DMS53 treated with DMSO at 0.1 percent for 48 hours (cell line): ENCODE data around the gene LRFN5.
"Not testable (repeated sequence)": the region's sequence is repeated elsewhere in the genome, so short reads cannot be mapped to it uniquely, and the experiment has no call there.

Source experiments
- DNase-seq: peaks from one replicate; lab custom pipeline; 2025; ENCODE audit not compliant: unreplicated experiment; lab: John Stamatoyannopoulos, UW

Gene LRFN5

GRCh38 chr14:41636492-41637392 is 30.1 kb downstream of the LRFN5 start:
- peak; percentile 13 for DNase-seq

- DNase-seq: no peak
These were observed 35.0 kb downstream of the LRFN5 start for GRCh38 chr14:41641690-41642089.

- DNase-seq: no peak
These were observed 35.7 kb downstream of the LRFN5 start for GRCh38 chr14:41642367-41642766.

DNA sequence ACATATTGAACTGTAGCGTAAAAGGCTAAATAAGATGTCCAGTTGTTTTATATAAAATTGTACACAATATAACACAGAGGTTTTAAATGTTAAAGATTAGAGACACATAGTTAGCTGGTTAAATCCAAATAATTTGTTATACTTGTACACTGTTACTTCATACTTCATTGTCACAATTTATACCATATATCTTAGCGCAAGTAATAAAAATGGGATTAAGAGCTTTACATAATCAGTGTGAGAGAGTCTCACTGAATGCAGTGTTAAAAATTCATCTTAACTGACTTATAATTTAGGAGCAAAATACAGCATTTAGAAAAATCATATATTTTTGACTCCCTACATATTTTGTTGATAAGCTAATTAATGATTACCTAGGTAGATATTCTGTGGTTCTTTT is 36.1 kb downstream of the LRFN5 start:
- DNase-seq: no peak

GRCh38 chr14:41644606-41645005 is 37.9 kb downstream of the LRFN5 start:
- DNase-seq: no peak

GRCh38 chr14:41650802-41651201 is 44.1 kb downstream of the LRFN5 start:
- DNase-seq: no peak

- DNase-seq: no peak
These were observed 47.5 kb downstream of the LRFN5 start for GRCh38 chr14:41654196-41654595.

DNA sequence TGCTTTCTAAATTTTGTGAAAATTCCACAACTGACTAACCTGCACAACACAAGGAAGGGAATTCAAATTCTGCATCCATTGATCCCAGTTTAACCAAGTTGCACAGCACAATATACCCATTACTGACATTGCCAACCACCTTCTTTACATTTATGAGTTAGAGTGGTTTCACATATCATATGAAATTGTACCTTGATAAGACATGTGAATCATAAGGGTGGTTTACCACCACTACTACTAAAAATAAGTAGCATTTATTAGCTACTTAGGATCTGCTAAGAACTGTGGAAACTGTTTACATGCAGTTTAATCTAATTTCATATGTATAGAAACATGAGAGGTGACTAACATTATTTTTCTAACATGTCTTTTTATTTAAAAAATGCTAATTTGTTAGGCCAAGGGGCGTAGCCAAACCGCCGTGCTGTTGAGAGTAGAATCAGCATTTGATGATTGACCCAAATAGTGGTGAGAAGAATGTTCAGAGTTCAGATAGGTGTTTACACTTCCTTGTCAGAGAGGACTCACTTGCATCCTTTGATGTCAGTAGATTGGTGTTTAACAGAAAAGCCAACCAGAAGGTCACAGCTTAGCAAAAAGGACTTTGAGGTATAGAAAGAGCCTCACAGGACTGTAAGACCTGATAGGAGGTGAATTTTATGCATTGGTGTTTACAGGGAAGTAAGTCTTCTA is 56.2 kb downstream of the LRFN5 start:
- DNase-seq: no peak

- no peak for DNase-seq
These were observed 56.8 kb downstream of the LRFN5 start for GRCh38 chr14:41663473-41663850.

- no peak for DNase-seq
These were observed 59.6 kb downstream of the LRFN5 start for GRCh38 chr14:41666301-41666700.

- no peak for DNase-seq
These were observed 61.7 kb downstream of the LRFN5 start for GRCh38 chr14:41668356-41668755.

DNA sequence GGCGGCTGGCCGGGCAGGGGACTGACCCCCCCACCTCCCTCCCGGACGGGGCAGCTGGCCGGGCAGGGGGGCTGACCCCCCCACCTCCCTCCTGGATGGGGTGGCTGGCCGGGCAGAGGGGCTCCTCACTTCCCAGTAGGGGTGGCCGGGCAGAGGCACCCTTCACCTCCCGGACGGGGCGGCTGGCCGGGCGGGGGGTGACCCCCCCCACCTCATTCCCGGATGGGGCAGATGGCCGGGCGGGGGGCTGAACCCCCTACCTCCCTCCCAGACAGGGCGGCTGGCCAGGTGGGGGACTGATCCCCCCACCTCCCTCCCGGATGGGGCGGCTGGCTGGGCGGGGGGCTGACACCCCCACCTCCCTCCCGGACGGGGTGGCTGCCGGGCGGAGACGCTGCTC is 66.9 kb downstream of the LRFN5 start:
- DNase-seq: not testable (repeated sequence)

GRCh38 chr14:41674511-41674971 is 67.9 kb downstream of the LRFN5 start:
- DNase-seq: not testable (repeated sequence)

- no peak for DNase-seq
These were observed 92.8 kb downstream of the LRFN5 start for GRCh38 chr14:41699486-41699885.

- peak; percentile 77 for DNase-seq
These were observed 111.9 kb downstream of the LRFN5 start for GRCh38 chr14:41718477-41719166.

DNA sequence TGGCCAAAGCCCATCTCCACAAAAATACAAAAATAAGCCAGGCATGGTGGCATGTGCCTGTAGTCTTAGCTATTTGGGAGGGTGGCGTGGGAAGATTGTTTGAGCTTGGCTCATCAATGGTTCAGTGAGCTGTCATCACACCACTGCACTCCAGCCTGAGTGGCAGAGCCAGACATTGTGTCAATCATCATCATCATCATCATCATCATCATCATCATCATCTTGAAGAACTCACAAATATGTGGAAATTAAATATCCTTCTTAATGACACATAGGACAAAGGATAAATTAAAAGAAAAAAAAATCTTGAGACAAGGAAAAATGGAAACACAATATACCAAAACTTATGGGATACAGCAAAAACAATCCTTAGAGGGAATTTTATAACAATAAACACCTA is 132.5 kb downstream of the LRFN5 start:
- DNase-seq: no peak

GRCh38 chr14:41743140-41743539 is 136.5 kb downstream of the LRFN5 start:
- no peak for DNase-seq

GRCh38 chr14:41749429-41749828 is 142.8 kb downstream of the LRFN5 start:
- peak; percentile 44 for DNase-seq

DNA sequence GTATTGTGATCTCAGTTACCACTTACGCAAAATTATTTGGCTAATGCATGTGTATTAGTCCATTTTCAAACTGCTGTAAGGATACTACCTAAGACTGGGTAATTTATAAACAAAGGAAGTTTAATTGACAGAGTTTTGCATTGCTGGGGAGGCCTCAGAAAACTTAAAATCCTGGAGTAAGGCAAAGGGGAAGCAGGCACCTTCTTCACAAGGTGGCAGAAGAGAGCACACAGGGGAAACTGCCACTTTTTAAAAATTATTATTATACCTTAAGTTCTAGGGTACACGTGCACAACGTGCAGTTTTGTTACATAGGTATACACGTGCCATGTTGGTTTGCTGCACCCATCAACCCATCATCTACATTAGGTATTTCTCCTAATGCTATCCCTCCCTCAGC is 143.9 kb downstream of the LRFN5 start:
- not testable (repeated sequence) for DNase-seq

DNA sequence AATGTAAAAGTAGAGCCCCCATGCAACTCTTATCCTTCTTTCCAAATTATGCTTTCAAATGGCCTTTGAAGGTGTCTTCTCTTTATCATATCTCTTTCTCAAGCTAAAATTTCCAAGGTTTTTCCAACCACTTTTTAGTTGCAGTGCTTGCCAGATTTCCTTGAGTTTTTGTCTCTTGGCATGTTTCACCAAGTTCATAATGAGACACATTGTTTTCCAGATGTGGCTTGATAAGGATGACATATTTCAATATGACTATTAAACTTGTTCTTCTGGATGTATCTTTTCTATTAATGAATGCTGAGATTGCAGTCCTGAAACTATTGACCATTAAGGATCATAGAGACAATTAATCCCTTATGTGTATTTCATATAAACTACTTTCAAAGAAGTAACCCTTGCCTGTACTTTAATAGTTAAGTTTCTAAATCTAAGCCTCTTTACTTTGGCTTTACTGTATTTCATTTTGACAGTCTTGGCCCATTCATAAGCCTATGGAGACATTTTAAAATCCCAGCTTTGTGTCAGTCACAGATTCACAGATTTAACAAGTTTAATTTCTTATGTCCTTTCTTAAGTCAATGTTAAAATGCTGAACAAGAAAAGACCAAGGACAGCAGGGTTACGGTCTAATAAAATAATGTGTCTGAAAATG is 151.5 kb downstream of the LRFN5 start:
- DNase-seq: no peak

GRCh38 chr14:41761204-41761603 is 154.5 kb downstream of the LRFN5 start:
- no peak for DNase-seq
